HCT116 (cell line): ENCODE measurements around the gene SLC12A3.

Experiments used
- EZH2 ChIP-seq: fragments of 200-600 bp; sonication (generic); IDR thresholded peaks from 2 replicates; pipeline ENCODE4 v1.6.1; 2017; ENCODE audit warnings: antibody characterized with exemption, mixed run types
- EZH2phosphoT487 ChIP-seq: fragments of 200-600 bp; IDR thresholded peaks from 2 replicates; pipeline ENCODE4 v1.6.1; 2018; ENCODE audit warnings: antibody characterized with exemption, borderline replicate concordance
- JUND ChIP-seq: IDR thresholded peaks from 2 replicates; pipeline ENCODE4 v1.6.1; 2012
- POLR2A ChIP-seq: IDR thresholded peaks from 2 replicates; pipeline ENCODE4 v1.7.0; 2011; ENCODE audit warnings: borderline replicate concordance; ENCODE audit not compliant: insufficient read depth, insufficient read length; ENCODE audit errors: extremely low read depth
- POLR2AphosphoS5 ChIP-seq: IDR thresholded peaks from 2 replicates; pipeline ENCODE4 v1.6.1; 2011; ENCODE audit warnings: mild to moderate bottlenecking, low read depth, low read length, moderate library complexity
- RAD21 ChIP-seq: IDR thresholded peaks from 2 replicates; pipeline ENCODE4 v1.6.1; 2012; ENCODE audit warnings: low read depth, mild to moderate bottlenecking
- SIN3A ChIP-seq: IDR thresholded peaks from 2 replicates; pipeline ENCODE4 v1.6.1; 2012; ENCODE audit warnings: low read depth
- TCF7L2 ChIP-seq: IDR thresholded peaks from 2 replicates; pipeline ENCODE4 v1.7.0; 2011; ENCODE audit warnings: borderline replicate concordance, inconsistent platforms; ENCODE audit not compliant: insufficient read depth, insufficient read length; ENCODE audit errors: extremely low read depth
- ZNF274 ChIP-seq: fragments of 200-500 bp; sonication (Bioruptor generic); IDR thresholded peaks from 2 replicates; pipeline ENCODE4 v1.6.1; 2014; ENCODE audit warnings: mild to moderate bottlenecking, low read depth, low read length, inconsistent platforms
- TF ChIP-seq, protein P1 (sequence below), 3 experiments: fragments of 200-600 bp in 1 of 3; sonication (generic) in 1 of 3; IDR thresholded peaks in 2 of 3; conservative IDR thresholded peaks in 1 of 3; 2 replicates each; pipeline ENCODE4 v1.5.1; 2012 to 2017; ENCODE audit warnings: low read depth in 2 of 3, low read length in 2 of 3, antibody characterized with exemption in 1 of 3, borderline replicate concordance in 1 of 3, control low read depth in 1 of 3, mild to moderate bottlenecking in 1 of 3, mixed read lengths in 1 of 3, mixed run types in 1 of 3, moderate library complexity in 1 of 3; ENCODE audit not compliant: insufficient read depth in 1 of 3
- TF ChIP-seq, protein P2 (sequence below): IDR thresholded peaks from 2 replicates; pipeline ENCODE4 v1.6.1; 2012
- TF ChIP-seq, protein P3 (sequence below): IDR thresholded peaks from 2 replicates; pipeline ENCODE4 v1.6.1; 2012
- TF ChIP-seq, protein P4 (sequence below): IDR thresholded peaks from 2 replicates; pipeline ENCODE4 v1.6.1; 2011; ENCODE audit warnings: mild to moderate bottlenecking, low read length, moderate library complexity; ENCODE audit not compliant: insufficient replicate concordance; ENCODE audit errors: extremely low read depth

DNA sequence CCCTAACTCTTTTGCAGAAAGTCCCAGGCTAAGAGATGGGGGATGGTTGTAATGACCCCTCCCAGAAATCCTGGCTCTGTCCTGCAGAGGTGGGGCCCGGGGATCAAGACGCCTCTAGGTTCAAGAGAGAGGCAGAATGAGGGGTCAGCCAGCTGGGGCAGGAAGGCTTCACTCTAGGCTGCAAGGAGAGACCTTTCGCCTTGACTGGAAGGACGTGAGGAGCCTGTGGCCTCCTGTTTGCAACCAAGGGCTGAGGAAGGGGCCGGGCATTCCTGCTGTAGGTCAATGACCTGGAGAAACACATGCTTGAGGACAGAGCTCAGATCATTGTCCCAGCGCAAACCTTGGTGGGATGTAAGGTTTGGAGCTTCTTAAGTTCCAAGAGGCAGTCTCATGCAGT lies 88.0 kb downstream of the SLC12A3 start:
- TF ChIP-seq, protein P1, sequence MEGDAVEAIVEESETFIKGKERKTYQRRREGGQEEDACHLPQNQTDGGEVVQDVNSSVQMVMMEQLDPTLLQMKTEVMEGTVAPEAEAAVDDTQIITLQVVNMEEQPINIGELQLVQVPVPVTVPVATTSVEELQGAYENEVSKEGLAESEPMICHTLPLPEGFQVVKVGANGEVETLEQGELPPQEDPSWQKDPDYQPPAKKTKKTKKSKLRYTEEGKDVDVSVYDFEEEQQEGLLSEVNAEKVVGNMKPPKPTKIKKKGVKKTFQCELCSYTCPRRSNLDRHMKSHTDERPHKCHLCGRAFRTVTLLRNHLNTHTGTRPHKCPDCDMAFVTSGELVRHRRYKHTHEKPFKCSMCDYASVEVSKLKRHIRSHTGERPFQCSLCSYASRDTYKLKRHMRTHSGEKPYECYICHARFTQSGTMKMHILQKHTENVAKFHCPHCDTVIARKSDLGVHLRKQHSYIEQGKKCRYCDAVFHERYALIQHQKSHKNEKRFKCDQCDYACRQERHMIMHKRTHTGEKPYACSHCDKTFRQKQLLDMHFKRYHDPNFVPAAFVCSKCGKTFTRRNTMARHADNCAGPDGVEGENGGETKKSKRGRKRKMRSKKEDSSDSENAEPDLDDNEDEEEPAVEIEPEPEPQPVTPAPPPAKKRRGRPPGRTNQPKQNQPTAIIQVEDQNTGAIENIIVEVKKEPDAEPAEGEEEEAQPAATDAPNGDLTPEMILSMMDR (IDR thresholded peaks at IDR 0.05 in 2 of 3, conservative IDR thresholded peaks at IDR 0.05 in 1 of 3; ENCODE audit: borderline replicate concordance in 1 of 3, insufficient read depth in 1 of 3, low read depth in 2 of 3, low read length in 2 of 3), result no peak
- TF ChIP-seq SIN3A, result no peak
- no peak for TF ChIP-seq JUND
- no peak for TF ChIP-seq EZH2
- TF ChIP-seq POLR2AphosphoS5, result no peak
- TF ChIP-seq POLR2A, result no peak
- TF ChIP-seq TCF7L2, result no peak
- TF ChIP-seq ZNF274, result no peak
- TF ChIP-seq, protein P2, sequence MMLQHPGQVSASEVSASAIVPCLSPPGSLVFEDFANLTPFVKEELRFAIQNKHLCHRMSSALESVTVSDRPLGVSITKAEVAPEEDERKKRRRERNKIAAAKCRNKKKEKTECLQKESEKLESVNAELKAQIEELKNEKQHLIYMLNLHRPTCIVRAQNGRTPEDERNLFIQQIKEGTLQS, result no peak
- TF ChIP-seq EZH2phosphoT487, result no peak
- TF ChIP-seq, protein P3, sequence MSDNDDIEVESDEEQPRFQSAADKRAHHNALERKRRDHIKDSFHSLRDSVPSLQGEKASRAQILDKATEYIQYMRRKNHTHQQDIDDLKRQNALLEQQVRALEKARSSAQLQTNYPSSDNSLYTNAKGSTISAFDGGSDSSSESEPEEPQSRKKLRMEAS, result no peak
- no peak for TF ChIP-seq RAD21
- TF ChIP-seq, protein P4, sequence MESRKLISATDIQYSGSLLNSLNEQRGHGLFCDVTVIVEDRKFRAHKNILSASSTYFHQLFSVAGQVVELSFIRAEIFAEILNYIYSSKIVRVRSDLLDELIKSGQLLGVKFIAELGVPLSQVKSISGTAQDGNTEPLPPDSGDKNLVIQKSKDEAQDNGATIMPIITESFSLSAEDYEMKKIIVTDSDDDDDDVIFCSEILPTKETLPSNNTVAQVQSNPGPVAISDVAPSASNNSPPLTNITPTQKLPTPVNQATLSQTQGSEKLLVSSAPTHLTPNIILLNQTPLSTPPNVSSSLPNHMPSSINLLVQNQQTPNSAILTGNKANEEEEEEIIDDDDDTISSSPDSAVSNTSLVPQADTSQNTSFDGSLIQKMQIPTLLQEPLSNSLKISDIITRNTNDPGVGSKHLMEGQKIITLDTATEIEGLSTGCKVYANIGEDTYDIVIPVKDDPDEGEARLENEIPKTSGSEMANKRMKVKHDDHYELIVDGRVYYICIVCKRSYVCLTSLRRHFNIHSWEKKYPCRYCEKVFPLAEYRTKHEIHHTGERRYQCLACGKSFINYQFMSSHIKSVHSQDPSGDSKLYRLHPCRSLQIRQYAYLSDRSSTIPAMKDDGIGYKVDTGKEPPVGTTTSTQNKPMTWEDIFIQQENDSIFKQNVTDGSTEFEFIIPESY, result no peak
